OCI-LY1 (cell line): ENCODE results near the gene GPR26.

Experiments used
- H2AFZ ChIP-seq: fragments of 200-600 bp; sonication (generic), shearing (Covaris generic); 2 replicates; pipeline ENCODE4 v1.6.0; 2014; ENCODE audit warnings: antibody characterized with exemption, mild to moderate bottlenecking, low read length
- H3F3A ChIP-seq: fragments of 200-600 bp; sonication (generic), shearing (Covaris generic); 2 replicates; pipeline ENCODE4 v1.6.0; 2014; ENCODE audit warnings: mild to moderate bottlenecking, antibody characterized with exemption, low read length, moderate library complexity; ENCODE audit not compliant: insufficient read depth
- H3K27ac ChIP-seq: fragments of 200-600 bp; sonication (generic); 2 replicates; pipeline ENCODE4 v1.5.1; 2014; ENCODE audit warnings: low read length, mixed run types, mild to moderate bottlenecking, low read depth; ENCODE audit not compliant: poor library complexity, severe bottlenecking
- H3K27me3 ChIP-seq: fragments of 200-600 bp; sonication (generic); 2 replicates; pipeline ENCODE4 v1.6.0; 2014; ENCODE audit warnings: antibody characterized with exemption, mild to moderate bottlenecking, low read length, moderate library complexity; ENCODE audit not compliant: insufficient read depth
- H3K36me3 ChIP-seq: fragments of 200-600 bp; sonication (generic); 2 replicates; pipeline ENCODE4 v1.6.1; 2014; ENCODE audit warnings: mild to moderate bottlenecking, antibody characterized with exemption, low read length, moderate library complexity, mixed read lengths; ENCODE audit not compliant: insufficient read depth
- H3K4me1 ChIP-seq: fragments of 200-600 bp; sonication (generic); 2 replicates; pipeline ENCODE4 v1.5.1; 2014; ENCODE audit warnings: mild to moderate bottlenecking, low read length, moderate library complexity; ENCODE audit not compliant: insufficient read depth, severe bottlenecking
- H3K4me2 ChIP-seq: fragments of 200-600 bp; sonication (generic), shearing (Covaris generic); 2 replicates; pipeline ENCODE4 v1.6.1; 2014; ENCODE audit warnings: low read length
- H3K4me3 ChIP-seq: fragments of 200-600 bp; sonication (generic); 2 replicates; pipeline ENCODE4 v1.5.1; 2014; ENCODE audit warnings: low read length, low read depth, mild to moderate bottlenecking, mixed read lengths; ENCODE audit not compliant: poor library complexity, severe bottlenecking
- H3K79me2 ChIP-seq: fragments of 200-600 bp; shearing (Covaris generic); 2 replicates; pipeline ENCODE4 v1.6.1; 2016; ENCODE audit warnings: mixed run types, low read length, mixed read lengths; ENCODE audit not compliant: insufficient read depth
- H3K9ac ChIP-seq: fragments of 200-600 bp; sonication (generic), shearing (Covaris generic); 2 replicates; pipeline ENCODE4 v1.6.1; 2014; ENCODE audit warnings: mild to moderate bottlenecking, low read length, mixed read lengths
- H3K9me2 ChIP-seq: fragments of 200-600 bp; sonication (generic), shearing (Covaris generic); 2 replicates; pipeline ENCODE4 v1.6.1; 2014; ENCODE audit warnings: low read depth, mild to moderate bottlenecking, low read length, mixed read lengths
- H3K9me3 ChIP-seq: fragments of 200-600 bp; shearing (Covaris generic); 2 replicates; pipeline ENCODE4 v1.6.1; 2014; ENCODE audit warnings: low read length, mixed read lengths
- H4K20me1 ChIP-seq: fragments of 200-600 bp; sonication (generic), shearing (Covaris generic); 2 replicates; pipeline ENCODE4 v1.6.0; 2016; ENCODE audit warnings: mild to moderate bottlenecking, low read length; ENCODE audit not compliant: insufficient read depth
- EZH2 ChIP-seq: fragments of 200-600 bp; sonication (generic), shearing (Covaris generic); IDR thresholded peaks from 2 replicates; pipeline ENCODE4 v1.8.0; 2017; ENCODE audit warnings: borderline replicate concordance, mixed run types, mild to moderate bottlenecking, antibody characterized with exemption, low read length, moderate library complexity, mixed read lengths
- TF ChIP-seq, protein P1 (sequence below): fragments of 200-600 bp; sonication (generic), shearing (Covaris generic); IDR thresholded peaks from 2 replicates; pipeline ENCODE4 v1.5.1; 2017; ENCODE audit warnings: mild to moderate bottlenecking, antibody characterized with exemption, low read length, moderate library complexity, mixed read lengths

The GPR26 gene

DNA sequence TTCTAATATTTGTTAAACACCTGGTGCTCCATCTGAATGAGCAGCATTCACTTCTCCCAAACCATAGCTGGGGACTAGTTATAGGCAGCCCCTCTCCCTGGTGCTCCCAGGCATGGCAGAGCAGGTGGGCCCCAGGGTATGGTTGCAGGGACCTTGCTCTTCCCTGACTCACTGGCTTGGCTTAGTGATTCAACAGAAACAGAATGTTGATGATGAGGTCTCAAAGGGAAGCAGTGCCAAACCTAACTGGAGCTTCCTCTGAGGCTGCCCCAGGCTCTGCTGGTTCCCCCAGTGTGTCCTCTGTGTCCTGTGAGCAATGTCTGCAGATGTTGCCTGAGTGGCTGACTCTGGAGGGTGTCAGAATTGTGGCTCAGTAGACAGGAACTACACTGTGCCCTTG, 3.7 kb downstream of the GPR26 start:
- no peak for TF ChIP-seq EZH2
- TF ChIP-seq, protein P1, sequence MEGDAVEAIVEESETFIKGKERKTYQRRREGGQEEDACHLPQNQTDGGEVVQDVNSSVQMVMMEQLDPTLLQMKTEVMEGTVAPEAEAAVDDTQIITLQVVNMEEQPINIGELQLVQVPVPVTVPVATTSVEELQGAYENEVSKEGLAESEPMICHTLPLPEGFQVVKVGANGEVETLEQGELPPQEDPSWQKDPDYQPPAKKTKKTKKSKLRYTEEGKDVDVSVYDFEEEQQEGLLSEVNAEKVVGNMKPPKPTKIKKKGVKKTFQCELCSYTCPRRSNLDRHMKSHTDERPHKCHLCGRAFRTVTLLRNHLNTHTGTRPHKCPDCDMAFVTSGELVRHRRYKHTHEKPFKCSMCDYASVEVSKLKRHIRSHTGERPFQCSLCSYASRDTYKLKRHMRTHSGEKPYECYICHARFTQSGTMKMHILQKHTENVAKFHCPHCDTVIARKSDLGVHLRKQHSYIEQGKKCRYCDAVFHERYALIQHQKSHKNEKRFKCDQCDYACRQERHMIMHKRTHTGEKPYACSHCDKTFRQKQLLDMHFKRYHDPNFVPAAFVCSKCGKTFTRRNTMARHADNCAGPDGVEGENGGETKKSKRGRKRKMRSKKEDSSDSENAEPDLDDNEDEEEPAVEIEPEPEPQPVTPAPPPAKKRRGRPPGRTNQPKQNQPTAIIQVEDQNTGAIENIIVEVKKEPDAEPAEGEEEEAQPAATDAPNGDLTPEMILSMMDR = no peak
- H3K4me3 ChIP-seq = no peak overlapping the region
- no peaks in the 10 kb centered on the region for H4K20me1 ChIP-seq
- no peaks in the 10 kb centered on the region for H3F3A ChIP-seq
- no peak overlapping the region for H3K9ac ChIP-seq
- no peak overlapping the region for H3K4me2 ChIP-seq
- H3K27me3 ChIP-seq = no peaks in the 10 kb centered on the region
- H3K4me1 ChIP-seq = no peaks in the 10 kb centered on the region
- H3K9me3 ChIP-seq = no peaks in the 10 kb centered on the region
- no peaks in the 10 kb centered on the region for H3K9me2 ChIP-seq
- no peaks in the 10 kb centered on the region for H3K79me2 ChIP-seq
- no peaks in the 10 kb centered on the region for H3K36me3 ChIP-seq
- H2AFZ ChIP-seq = no peak overlapping the region
- H3K27ac ChIP-seq = no peak overlapping the region

DNA sequence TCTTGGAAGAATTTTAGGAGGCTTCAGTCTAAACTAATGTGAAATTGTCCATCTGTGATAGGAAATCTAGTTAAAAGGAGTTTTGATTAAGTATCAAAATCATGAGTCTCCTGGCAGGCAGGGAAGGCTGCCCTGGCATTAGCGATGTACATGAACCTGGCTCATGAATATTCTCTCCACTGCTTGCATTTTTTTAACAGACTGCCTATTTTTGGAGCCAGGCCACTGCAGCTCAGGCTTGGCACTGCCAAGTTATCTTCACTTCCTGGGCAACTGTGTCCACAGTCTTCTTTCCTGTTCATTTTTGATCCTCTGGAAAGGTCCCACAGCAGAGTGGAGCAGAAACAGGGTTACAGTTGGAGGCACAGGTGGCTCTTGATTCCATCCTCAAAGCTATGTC, 7.0 kb downstream of the GPR26 start:
- H3F3A ChIP-seq = no peaks in the 10 kb centered on the region
- TF ChIP-seq, protein P1 = no peak
- no peak for TF ChIP-seq EZH2
- no peaks in the 10 kb centered on the region for H3K27me3 ChIP-seq
- H3K4me3 ChIP-seq = no peak overlapping the region
- no peak overlapping the region for H2AFZ ChIP-seq
- no peak overlapping the region for H3K4me2 ChIP-seq
- H4K20me1 ChIP-seq = no peaks in the 10 kb centered on the region
- H3K36me3 ChIP-seq = no peaks in the 10 kb centered on the region
- no peaks in the 10 kb centered on the region for H3K4me1 ChIP-seq
- no peak overlapping the region for H3K9ac ChIP-seq
- no peaks in the 10 kb centered on the region for H3K9me2 ChIP-seq
- H3K79me2 ChIP-seq = no peaks in the 10 kb centered on the region
- no peaks in the 10 kb centered on the region for H3K9me3 ChIP-seq
- no peak overlapping the region for H3K27ac ChIP-seq

DNA sequence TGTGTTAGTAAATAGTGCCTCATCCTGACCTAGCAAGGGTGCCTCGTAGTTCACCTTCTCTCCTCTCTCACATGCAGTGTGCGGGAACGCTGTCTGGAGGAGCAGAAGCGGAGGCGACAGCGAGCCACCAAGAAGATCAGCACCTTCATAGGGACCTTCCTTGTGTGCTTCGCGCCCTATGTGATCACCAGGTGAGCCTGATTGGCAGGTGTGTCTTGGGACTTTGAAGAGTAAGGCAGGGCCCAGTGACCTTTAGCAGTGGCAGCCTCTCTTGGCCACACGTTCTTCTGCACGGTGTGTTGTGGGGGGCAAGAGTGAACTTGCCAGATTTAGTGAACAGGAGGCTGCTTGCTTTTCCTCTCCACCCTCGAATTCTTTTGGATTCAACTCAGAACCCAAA, 8.6 kb downstream of the GPR26 start:
- no peak overlapping the region for H2AFZ ChIP-seq
- no peaks in the 10 kb centered on the region for H3F3A ChIP-seq
- H3K79me2 ChIP-seq = no peaks in the 10 kb centered on the region
- no peak overlapping the region for H3K4me3 ChIP-seq
- TF ChIP-seq EZH2 = no peak
- TF ChIP-seq, protein P1 = no peak
- no peak overlapping the region for H3K4me2 ChIP-seq
- no peaks in the 10 kb centered on the region for H3K9me3 ChIP-seq
- no peaks in the 10 kb centered on the region for H3K36me3 ChIP-seq
- no peaks in the 10 kb centered on the region for H4K20me1 ChIP-seq
- H3K4me1 ChIP-seq = no peaks in the 10 kb centered on the region
- H3K9me2 ChIP-seq = no peaks in the 10 kb centered on the region
- H3K27ac ChIP-seq = no peak overlapping the region
- no peak overlapping the region for H3K9ac ChIP-seq
- no peaks in the 10 kb centered on the region for H3K27me3 ChIP-seq
